HG03175 (cell line): ENCODE data around the gene OR52L1.

Experiments
- ATAC-seq: cut with Tn5 transposase; IDR thresholded peaks from one replicate; pipeline ENCODE4 v1.9.1; 2021; ENCODE audit warnings: mild to moderate bottlenecking, moderate library complexity; ENCODE audit not compliant: unreplicated experiment

OR52L1 gene

DNA sequence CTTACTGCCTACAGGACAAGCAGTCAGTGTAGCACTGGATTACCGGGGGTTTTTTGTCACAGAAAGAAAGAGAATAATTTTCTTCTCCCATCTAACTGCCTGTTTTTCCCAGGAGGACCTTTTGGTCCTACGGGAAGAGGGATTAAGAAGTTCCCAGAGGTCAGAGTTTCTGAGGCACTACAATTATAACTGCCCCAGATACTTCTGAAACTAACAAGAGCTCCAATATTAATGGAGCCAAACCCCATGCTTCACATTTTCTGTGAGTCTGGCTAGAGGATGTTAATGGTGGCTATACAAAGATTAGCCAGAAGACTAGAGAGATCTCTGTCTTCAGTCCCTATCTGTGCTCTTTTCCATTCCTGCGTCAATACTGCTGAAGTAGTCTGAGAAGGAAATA lies 44.8 kb downstream of the OR52L1 start, which contains the start of gene OR56A3:
TSS of gene OR56A3 (plus strand) at position 301 of the 400 bp plus-strand sequence. CDS start 5,096 bp downstream, outside the sequence.
- ATAC-seq, result no peak

DNA sequence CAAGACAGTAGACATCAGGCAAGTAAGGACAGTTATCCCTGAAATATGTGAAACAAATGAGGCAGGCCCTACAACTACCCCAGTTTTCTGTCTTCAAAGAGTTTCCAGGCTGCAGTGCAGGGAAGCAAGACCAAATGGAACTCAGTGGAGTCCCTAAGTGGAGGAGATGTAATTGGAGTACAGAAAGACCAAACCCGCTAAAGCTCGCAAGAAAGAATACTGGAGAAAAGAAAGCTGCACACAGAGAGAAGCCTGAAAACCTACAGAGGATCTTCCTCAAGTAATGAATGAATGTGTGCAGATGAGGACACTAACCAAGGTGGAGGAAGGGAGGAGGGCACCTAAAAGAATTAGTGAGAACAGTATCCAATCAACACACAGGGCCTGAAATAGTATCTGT lies 46.0 kb downstream of the OR52L1 start:
- no peak for ATAC-seq

DNA sequence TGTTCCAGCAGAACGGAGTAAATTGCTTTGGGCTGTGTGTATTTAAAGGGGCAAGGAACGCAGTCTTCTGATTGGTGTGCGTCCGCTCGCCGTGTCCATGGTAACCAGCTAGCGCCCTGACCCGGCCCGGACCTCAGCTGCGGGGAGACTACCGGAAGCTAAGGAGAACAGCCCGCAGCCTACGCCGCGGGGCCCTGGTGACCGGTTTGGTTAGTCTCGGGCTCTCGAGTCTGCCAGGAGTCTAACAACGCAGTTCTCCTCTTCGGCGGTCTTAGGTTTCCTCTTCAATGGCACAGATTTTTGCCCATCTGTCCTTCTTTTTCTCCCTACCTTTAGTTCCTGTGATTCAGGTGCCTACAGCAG lies 48.2 kb downstream of the OR52L1 start:
- ATAC-seq, result no peak

- no peak for ATAC-seq
Observed at GRCh38 chr11:5937868-5938602, 48.8 kb downstream of the OR52L1 start.
